NT2/D1 (cell line): ENCODE measurements around the gene SLC30A2.

Experiments used
- YY1 ChIP-seq: IDR thresholded peaks from 2 replicates; pipeline ENCODE4 v1.6.1; 2011; ENCODE audit not compliant: insufficient read length, insufficient read depth
- ZNF274 ChIP-seq: IDR thresholded peaks from 2 replicates; pipeline ENCODE4 v1.6.1; 2011; ENCODE audit warnings: mild to moderate bottlenecking, low read depth, low read length

DNA sequence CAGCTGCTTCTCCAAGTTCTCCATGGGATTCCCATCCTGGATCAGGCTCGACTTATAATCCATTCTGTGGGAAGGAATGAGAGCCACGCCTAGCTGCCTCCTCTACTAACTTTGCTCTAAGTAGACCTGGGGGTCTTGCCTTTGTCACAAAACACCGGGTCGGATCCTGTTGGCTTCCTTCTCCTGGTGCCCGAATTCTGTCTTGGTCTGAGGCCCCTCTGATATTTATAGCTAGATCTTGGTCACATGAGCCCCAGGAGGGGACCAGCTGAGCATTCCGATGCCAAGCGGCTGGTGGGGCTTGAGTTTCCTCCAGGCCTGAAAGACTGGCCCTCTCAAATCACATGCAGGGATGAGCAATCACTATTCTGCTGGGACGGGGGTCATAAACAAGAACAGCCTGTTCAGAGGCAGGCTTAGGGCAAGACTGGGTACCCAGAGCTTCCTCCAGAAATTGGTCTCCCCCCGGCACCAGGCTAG lies 21.6 kb upstream of the SLC30A2 start, which contains the start of gene TRIM63:
- TF ChIP-seq ZNF274: no peak
- no peak for TF ChIP-seq YY1
